Mammary epithelial cell (primary cell): ENCODE results near the gene STX17.

Experiments used
- EZH2 ChIP-seq: IDR thresholded peaks from 2 replicates; pipeline ENCODE4 v1.6.1; 2012; ENCODE audit warnings: low read length, inconsistent platforms, borderline replicate concordance
- TF ChIP-seq, protein P1 (sequence below), 2 donors: IDR thresholded peaks in 1 of 2; conservative IDR thresholded peaks in 1 of 2; 2 replicates each; pipeline ENCODE4 v1.5.1; 2011 to 2012; ENCODE audit warnings: inconsistent platforms in 2 of 2, low read length in 2 of 2, mild to moderate bottlenecking in 2 of 2, control low read depth in 1 of 2, low read depth in 1 of 2; ENCODE audit not compliant: insufficient read depth in 1 of 2; ENCODE audit errors: extremely low read depth in 1 of 2

- TF ChIP-seq, protein P1, sequence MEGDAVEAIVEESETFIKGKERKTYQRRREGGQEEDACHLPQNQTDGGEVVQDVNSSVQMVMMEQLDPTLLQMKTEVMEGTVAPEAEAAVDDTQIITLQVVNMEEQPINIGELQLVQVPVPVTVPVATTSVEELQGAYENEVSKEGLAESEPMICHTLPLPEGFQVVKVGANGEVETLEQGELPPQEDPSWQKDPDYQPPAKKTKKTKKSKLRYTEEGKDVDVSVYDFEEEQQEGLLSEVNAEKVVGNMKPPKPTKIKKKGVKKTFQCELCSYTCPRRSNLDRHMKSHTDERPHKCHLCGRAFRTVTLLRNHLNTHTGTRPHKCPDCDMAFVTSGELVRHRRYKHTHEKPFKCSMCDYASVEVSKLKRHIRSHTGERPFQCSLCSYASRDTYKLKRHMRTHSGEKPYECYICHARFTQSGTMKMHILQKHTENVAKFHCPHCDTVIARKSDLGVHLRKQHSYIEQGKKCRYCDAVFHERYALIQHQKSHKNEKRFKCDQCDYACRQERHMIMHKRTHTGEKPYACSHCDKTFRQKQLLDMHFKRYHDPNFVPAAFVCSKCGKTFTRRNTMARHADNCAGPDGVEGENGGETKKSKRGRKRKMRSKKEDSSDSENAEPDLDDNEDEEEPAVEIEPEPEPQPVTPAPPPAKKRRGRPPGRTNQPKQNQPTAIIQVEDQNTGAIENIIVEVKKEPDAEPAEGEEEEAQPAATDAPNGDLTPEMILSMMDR (conservative IDR thresholded peaks at IDR 0.05 in 1 of 2, IDR thresholded peaks at IDR 0.05 in 1 of 2; ENCODE audit: extremely low read depth in 1 of 2, insufficient read depth in 1 of 2, low read depth in 1 of 2, low read length in 2 of 2): no peak
- TF ChIP-seq EZH2: no peak
Observed at GRCh38 chr9:99954819-99955218, 48.4 kb downstream of the STX17 start.
